Activated CD8-positive, alpha-beta memory T cell treated with anti-CD3 and anti-CD28 coated beads, Interleukin-2, amount 50 U/mL, for 1 hour (primary cell): ENCODE results near the gene ZNF14.
"Not testable (repeated sequence)": the region's sequence is repeated elsewhere in the genome, so short reads cannot be mapped to it uniquely, and the experiment has no call there.

ENCODE experiments used
- DNase-seq: peaks from one replicate; pipeline ENCODE4 v3.0.0-alpha.2; 2020; ENCODE audit errors: extremely low read depth

Gene ZNF14

GRCh38 chr19:19732579-19733501, at the start of gene ZNF14:
Gene ZNF14, minus strand, starts transcription at chr19:19733112. Its CDS starts 154 bp downstream, at chr19:19732958.
- peak; percentile 83 for DNase-seq

GRCh38 chr19:19781791-19782190, 48.9 kb upstream of the ZNF14 start:
- not testable (repeated sequence) for DNase-seq

- DNase-seq = no peak
Observed at GRCh38 chr19:19778666-19779065, 45.8 kb upstream of the ZNF14 start.

GRCh38 chr19:19777692-19778091, 44.8 kb upstream of the ZNF14 start:
- DNase-seq = no peak

GRCh38 chr19:19776206-19777008, 43.5 kb upstream of the ZNF14 start:
- peak; percentile 73 for DNase-seq

GRCh38 chr19:19775891-19776205, 42.9 kb upstream of the ZNF14 start:
- no peak for DNase-seq

- no peak for DNase-seq
Observed at GRCh38 chr19:19774354-19775033, 41.6 kb upstream of the ZNF14 start.

- not testable (repeated sequence) for DNase-seq
Observed at GRCh38 chr19:19771963-19772362, 39.1 kb upstream of the ZNF14 start.

- not testable (repeated sequence) for DNase-seq
Observed at GRCh38 chr19:19769971-19770370, 37.1 kb upstream of the ZNF14 start.

GRCh38 chr19:19758164-19758563, 25.3 kb upstream of the ZNF14 start:
- no peak for DNase-seq

- no peak for DNase-seq
Observed at GRCh38 chr19:19752760-19753403, 20.0 kb upstream of the ZNF14 start.

GRCh38 chr19:19751846-19752245, 18.9 kb upstream of the ZNF14 start:
- DNase-seq = no peak

- no peak for DNase-seq
Observed at GRCh38 chr19:19750842-19751790, 18.2 kb upstream of the ZNF14 start.

- DNase-seq = no peak
Observed at GRCh38 chr19:19749908-19750841, 17.3 kb upstream of the ZNF14 start.

- DNase-seq = no peak
Observed at GRCh38 chr19:19749117-19749907, 16.4 kb upstream of the ZNF14 start.

- no peak for DNase-seq
Observed at GRCh38 chr19:19748249-19748938, 15.5 kb upstream of the ZNF14 start.

- DNase-seq = no peak
Observed at GRCh38 chr19:19747357-19748220, 14.7 kb upstream of the ZNF14 start.
